IMR-90 (cell line): Measurements from ENCODE around the gene HYAL2. TPM values are rescaled to one million over a fixed set of nuclear protein-coding genes. Genes with fewer than 3 reads are reported as not detected.

Source experiments
- ATAC-seq: fragments of 200-7000 bp; cut with Tn5 transposase; 2 replicates; pipeline ENCODE4 v1.9.1; 2020; ENCODE audit warnings: low read depth, mild to moderate bottlenecking, moderate library complexity
- BruUV-seq: library from RNA; stranded (reverse); fragments of 400-500 nt; replicated peaks from 2 replicates; lab custom pipeline; 2021; lab: Mats Ljungman, UMichigan
- CTCF ChIA-PET: fragments of 300-600 bp; formaldehyde crosslinking; extraction: SDS; loops from one replicate; lab custom pipeline; 2021; ENCODE audit warnings: antibody characterized with exemption; lab: Yijun Ruan, JAX
- POLR2A ChIA-PET: fragments of 300-600 bp; sonication (Branson Sonifier 250); formaldehyde crosslinking; loops from one replicate; lab custom pipeline; 2022; ENCODE audit warnings: antibody characterized with exemption; ENCODE audit not compliant: unreplicated experiment; lab: Charles Lee
- DNase-seq: peaks from one replicate; pipeline ENCODE4 v3.0.0; 2013
- H2AFZ ChIP-seq: replicated peaks from 2 replicates; pipeline ENCODE3; 2013; ENCODE audit warnings: low read length, mild to moderate bottlenecking; ENCODE audit not compliant: poor library complexity
- H2AK5ac ChIP-seq: 2 replicates; pipeline ENCODE4 v1.6.1; 2013; ENCODE audit warnings: low read depth, low read length, inconsistent platforms
- H2AK9ac ChIP-seq: replicated peaks from 2 replicates; pipeline ENCODE3; 2013; ENCODE audit warnings: mild to moderate bottlenecking, low read depth, low read length, moderate library complexity; ENCODE audit not compliant: poor library complexity
- H2BK120ac ChIP-seq: 2 replicates; pipeline ENCODE4 v1.6.1; 2013; ENCODE audit warnings: low read depth, low read length, inconsistent platforms
- H2BK15ac ChIP-seq: 3 replicates; pipeline ENCODE4 v1.6.1; 2013; ENCODE audit warnings: low read depth, low read length, inconsistent platforms
- H2BK20ac ChIP-seq: 2 replicates; pipeline ENCODE4 v1.6.1; 2013; ENCODE audit warnings: low read depth, mild to moderate bottlenecking, inconsistent platforms, low read length, moderate library complexity
- H2BK5ac ChIP-seq: 2 replicates; pipeline ENCODE4 v1.6.1; 2013; ENCODE audit warnings: mild to moderate bottlenecking, low read depth, low read length, inconsistent platforms; ENCODE audit not compliant: poor library complexity, severe bottlenecking
- H3K14ac ChIP-seq: replicated peaks from 2 replicates; pipeline ENCODE4 v1.6.1; 2013; ENCODE audit warnings: low read depth, low read length, inconsistent platforms
- H3K18ac ChIP-seq: 2 replicates; pipeline ENCODE4 v1.6.1; 2013; ENCODE audit warnings: low read depth, low read length, control low read depth
- H3K23ac ChIP-seq: 2 replicates; pipeline ENCODE4 v1.6.1; 2013; ENCODE audit warnings: low read depth, low read length, inconsistent platforms
- H3K27ac ChIP-seq: 2 replicates; pipeline ENCODE4 v1.5.1; 2013; ENCODE audit warnings: mild to moderate bottlenecking, control low read depth, low read length; ENCODE audit not compliant: insufficient read depth
- H3K27me3 ChIP-seq: 2 replicates; pipeline ENCODE4 v1.6.1; 2013; ENCODE audit warnings: low read length; ENCODE audit not compliant: control insufficient read depth, insufficient read depth
- H3K36me3 ChIP-seq: 2 replicates; pipeline ENCODE4 v1.6.1; 2013; ENCODE audit warnings: low read length, mixed read lengths; ENCODE audit not compliant: control insufficient read depth, insufficient read depth
- H3K4ac ChIP-seq: 2 replicates; pipeline ENCODE4 v1.6.1; 2013; ENCODE audit warnings: low read depth, low read length, inconsistent platforms
- H3K4me1 ChIP-seq: 2 replicates; pipeline ENCODE4 v1.6.1; 2013; ENCODE audit warnings: low read length, mixed read lengths; ENCODE audit not compliant: control insufficient read depth, insufficient read depth
- H3K4me2 ChIP-seq: 2 replicates; pipeline ENCODE4 v1.6.1; 2013; ENCODE audit warnings: low read depth, mild to moderate bottlenecking, control low read depth, low read length, moderate library complexity
- H3K4me3 ChIP-seq: 2 replicates; pipeline ENCODE4 v1.5.1; 2013; ENCODE audit warnings: low read depth, mild to moderate bottlenecking, control low read depth, low read length, moderate library complexity; ENCODE audit not compliant: insufficient read depth
- H3K56ac ChIP-seq: 2 replicates; pipeline ENCODE4 v1.6.1; 2013; ENCODE audit warnings: low read length, inconsistent platforms; ENCODE audit not compliant: insufficient read depth; ENCODE audit errors: extremely low read depth
- H3K79me1 ChIP-seq, 2 experiments: 2 replicates each; pipeline ENCODE4 v1.6.1; 2013; ENCODE audit warnings: low read length in 2 of 2, inconsistent platforms in 1 of 2, low read depth in 1 of 2
- H3K9ac ChIP-seq: 2 replicates; pipeline ENCODE4 v1.6.1; 2013; ENCODE audit warnings: low read depth, low read length, control low read depth
- H3K9me1 ChIP-seq: 2 replicates; pipeline ENCODE4 v1.6.1; 2013; ENCODE audit warnings: low read length, inconsistent platforms; ENCODE audit not compliant: insufficient read depth
- H3K9me3 ChIP-seq: 2 replicates; pipeline ENCODE4 v1.6.1; 2013; ENCODE audit warnings: low read length; ENCODE audit not compliant: control insufficient read depth, insufficient read depth
- H4K20me1 ChIP-seq: 2 replicates; pipeline ENCODE4 v1.6.1; 2013; ENCODE audit warnings: low read length, inconsistent platforms; ENCODE audit not compliant: insufficient read depth
- H4K5ac ChIP-seq: 2 replicates; pipeline ENCODE4 v1.6.1; 2013; ENCODE audit warnings: mild to moderate bottlenecking, low read depth, low read length, control low read depth
- H4K8ac ChIP-seq, 2 experiments: 2 replicates each; pipeline ENCODE4 v1.6.1; 2013; ENCODE audit warnings: low read depth in 2 of 2, low read length in 2 of 2, control low read depth in 1 of 2, inconsistent platforms in 1 of 2
- H4K91ac ChIP-seq: 2 replicates; pipeline ENCODE4 v1.6.1; 2013; ENCODE audit warnings: low read depth, low read length, inconsistent platforms; ENCODE audit not compliant: insufficient read depth
- CHD1 ChIP-seq: IDR thresholded peaks from 2 replicates; pipeline ENCODE4 v1.6.1; 2012; ENCODE audit warnings: low read depth, low read length, improper control_type of control experiment
- MAZ ChIP-seq: IDR thresholded peaks from 2 replicates; pipeline ENCODE4 v1.6.1; 2012; ENCODE audit warnings: low read depth, mild to moderate bottlenecking, low read length, improper control_type of control experiment, moderate library complexity, borderline replicate concordance
- NFE2L2 ChIP-seq: fragments of 150-350 bp; IDR thresholded peaks from 2 replicates; pipeline ENCODE4 v1.6.1; 2016; ENCODE audit warnings: low read depth, mild to moderate bottlenecking, low read length
- POLR2A ChIP-seq: IDR thresholded peaks from 2 replicates; pipeline ENCODE4 v1.6.1; 2012; ENCODE audit warnings: mild to moderate bottlenecking, low read depth, low read length
- RAD21 ChIP-seq: IDR thresholded peaks from 2 replicates; pipeline ENCODE4 v1.6.1; 2012; ENCODE audit warnings: low read length, improper control_type of control experiment
- SMC3 ChIP-seq: fragments of 150-350 bp; IDR thresholded peaks from 2 replicates; pipeline ENCODE4 v1.6.1; 2016; ENCODE audit warnings: low read depth, mild to moderate bottlenecking, antibody characterized with exemption, low read length, moderate library complexity
- WGBS, 2 experiments: methylation state at CpG; one replicate each; pipeline versions ENCODE4 v1.1.5 to v1.1.7; 2013; ENCODE audit warnings: missing lambda C conversion rate in 2 of 2; ENCODE audit not compliant: insufficient read length in 1 of 2; ENCODE audit errors: extremely low coverage in 2 of 2; 5-methylcytosine and 5-hydroxymethylcytosine counted together
- dilution Hi-C: fragments of 300-500 bp; cut with HindIII; formaldehyde crosslinking; loops from one replicate; pipeline ENCODE4 v1.14.3; 2018; ENCODE audit warnings: low sequenced_read_pairs; ENCODE audit not compliant: unreplicated experiment
- in situ Hi-C: fragments of 300-500 bp; cut with MboI; formaldehyde crosslinking; loops from 3 replicates; pipeline ENCODE4 v1.14.3; 2019; ENCODE audit warnings: low sequenced_read_pairs, inconsistent platforms, mixed read lengths
- intact Hi-C: fragments of 100-400 bp; cut with micrococcal nuclease; formaldehyde crosslinking; loops from 2 replicates; pipeline ENCODE4 v1.10.0; 2022
- polyA plus RNA-seq, 3 experiments: library from polyadenylated mRNA; depleted of rRNA; stranded (reverse); fragments of >200 nt; gene quantifications; 2 replicates each; pipeline ENCODE4 v1.2.3, GENCODE V29; 2012; ENCODE audit warnings: low replicate concordance in 1 of 3
- total RNA-seq: library from RNA; depleted of rRNA; stranded (reverse); fragments of >200 nt; gene quantifications from 2 replicates; pipeline ENCODE4 v1.2.3, GENCODE V29; 2012

Gene HYAL2
- total and polyA plus RNA-seq, 2 of the 4 experiments (the other 2 are of a cell fraction), result 56.8 to 104 TPM

GRCh38 chr3:50273689-50274065 is 48.9 kb downstream of the HYAL2 start:
- H3K36me3 ChIP-seq, result peaks cover 20% of the 10 kb centered on the region; the same call in 1 of the 2 replicates
- H4K20me1 ChIP-seq, result no peaks in the 10 kb centered on the region
- H3K4me2 ChIP-seq, result no peak overlapping the region
- H2BK20ac ChIP-seq, result no peak overlapping the region
- peaks cover 3 to 21% of the 10 kb centered on the region in 2 experiments; a peak in 3 of 4 replicates for H3K79me1 ChIP-seq
- no peak overlapping the region for H3K27ac ChIP-seq
- H3K23ac ChIP-seq, result no peak overlapping the region
- H2BK5ac ChIP-seq, result no peak overlapping the region
- WGBS, 2 experiments, result 56% methylated on average over 6 of the region's 31 CpGs; no CpG with 5 or more reads in 1 of the 2 experiments
- ATAC-seq, result no peak
- H3K14ac ChIP-seq, result no peak overlapping the region
- H3K4me1 ChIP-seq, result peaks cover 25% of the 10 kb centered on the region
- H3K18ac ChIP-seq, result no peak overlapping the region
- H3K4me3 ChIP-seq, result no peak overlapping the region
- H3K4ac ChIP-seq, result no peak overlapping the region
- in situ Hi-C loops, result loop anchor here (5.0 kb wide), 2 partner anchors 46 to 81 kb away; partner anchors contain the start of gene GNAT1
- POLR2A ChIA-PET, result no interaction called here
- H3K56ac ChIP-seq, result no peak overlapping the region
- H2BK15ac ChIP-seq, result no peak overlapping the region
- peaks cover 14% of the 10 kb centered on the region for H3K9me1 ChIP-seq
- no peak overlapping the region for H4K8ac ChIP-seq
- H3K9ac ChIP-seq, result no peak overlapping the region
- no TSS peak for BruUV-seq
- intact Hi-C loops, result loop anchor here (1.0 kb wide), 3 partner anchors 13 to 81 kb away; no protein-coding TSS in a partner anchor
- no peak overlapping the region for H2BK120ac ChIP-seq
- TF ChIP-seq RAD21, result no peak
- TF ChIP-seq NFE2L2, result no peak
- no peak for TF ChIP-seq CHD1
- no peak for TF ChIP-seq MAZ
- no peak for TF ChIP-seq POLR2A
- no peak for TF ChIP-seq SMC3
- H2AK9ac ChIP-seq, result peak overlapping the region; percentile 45
- CTCF ChIA-PET, result no interaction called here
- H2AFZ ChIP-seq, result peak overlapping the region; percentile 82
- H3K9me3 ChIP-seq, result no peaks in the 10 kb centered on the region
- dilution Hi-C loops, result no loop called here
- H4K91ac ChIP-seq, result no peak overlapping the region
- no peak for DNase-seq
- H2AK5ac ChIP-seq, result 0 out of 2 replicates have a peak overlapping the region, but pooled peaks have one; percentile 16
- no peak overlapping the region for H4K5ac ChIP-seq
- no peaks in the 10 kb centered on the region for H3K27me3 ChIP-seq
